GM19351 (cell line): ENCODE results near the gene PCLAF.
"Not testable (repeated sequence)": the region's sequence is repeated elsewhere in the genome, so short reads cannot be mapped to it uniquely, and the experiment has no call there.

Experiments used
- ATAC-seq: cut with Tn5 transposase; IDR thresholded peaks from one replicate; pipeline ENCODE4 v1.9.1; 2021; ENCODE audit warnings: mild to moderate bottlenecking, moderate library complexity; ENCODE audit not compliant: unreplicated experiment

PCLAF gene

DNA sequence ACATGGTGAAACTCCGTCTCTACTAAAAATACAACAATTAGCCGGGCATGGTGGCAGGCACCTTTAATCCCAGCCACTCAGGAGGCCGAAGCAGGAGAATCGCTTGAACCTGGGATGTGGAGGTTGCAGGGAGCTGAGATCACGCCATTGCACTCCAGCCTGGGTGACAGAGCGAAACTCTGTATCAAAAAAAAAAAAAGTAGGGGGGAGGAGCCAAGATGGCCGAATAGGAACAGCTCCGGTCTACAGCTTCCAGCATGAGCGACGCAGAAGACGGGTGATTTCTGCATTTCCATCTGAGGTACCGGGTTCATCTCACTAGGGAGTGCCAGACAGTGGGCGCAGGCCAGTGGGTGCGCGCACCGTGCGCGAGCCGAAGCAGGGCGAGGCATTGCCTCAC is 54.8 kb downstream of the PCLAF start:
- ATAC-seq, result not testable (repeated sequence)

- no peak for ATAC-seq
Measured at GRCh38 chr15:64324165-64324877, 56.9 kb downstream of the PCLAF start.

DNA sequence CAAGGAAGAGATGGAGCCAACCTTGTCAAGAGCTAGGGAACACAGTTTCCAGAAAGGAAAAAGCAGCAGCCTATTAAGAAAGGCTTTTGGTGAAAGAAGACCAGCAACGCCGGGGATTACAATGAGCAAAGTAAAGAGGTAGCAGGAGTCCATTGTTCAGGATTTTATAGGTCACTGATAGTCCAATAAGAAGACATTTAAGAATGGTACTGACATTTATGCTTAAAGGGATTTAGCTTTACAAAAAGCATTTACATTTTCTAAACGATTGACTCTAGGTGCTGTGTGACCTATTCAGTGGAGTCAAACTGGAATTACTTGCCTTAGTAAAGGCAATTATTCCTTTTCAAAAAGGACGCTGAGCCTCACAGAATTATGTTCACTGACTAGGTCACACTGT is 66.0 kb downstream of the PCLAF start:
- no peak for ATAC-seq

DNA sequence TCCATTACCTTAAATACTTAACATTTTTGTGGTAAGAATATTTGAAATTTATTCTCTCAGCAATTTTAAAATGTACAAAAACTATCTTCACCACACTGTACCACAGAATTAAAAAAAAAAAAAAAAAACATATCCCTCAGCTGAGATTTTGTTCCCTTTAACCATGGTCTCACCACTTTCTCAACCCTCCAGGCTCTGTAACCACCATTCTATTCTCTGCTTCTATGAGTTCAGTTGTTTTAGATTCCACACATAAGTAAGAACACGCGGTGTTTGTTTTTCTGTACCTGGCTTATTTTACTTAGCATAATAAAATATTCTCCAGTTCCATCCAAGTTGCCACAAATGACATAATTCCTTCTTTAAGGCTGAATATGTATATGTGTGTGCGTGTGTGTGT is 66.8 kb downstream of the PCLAF start:
- no peak for ATAC-seq
